ENCODE results near the gene SPTB.

DNA sequence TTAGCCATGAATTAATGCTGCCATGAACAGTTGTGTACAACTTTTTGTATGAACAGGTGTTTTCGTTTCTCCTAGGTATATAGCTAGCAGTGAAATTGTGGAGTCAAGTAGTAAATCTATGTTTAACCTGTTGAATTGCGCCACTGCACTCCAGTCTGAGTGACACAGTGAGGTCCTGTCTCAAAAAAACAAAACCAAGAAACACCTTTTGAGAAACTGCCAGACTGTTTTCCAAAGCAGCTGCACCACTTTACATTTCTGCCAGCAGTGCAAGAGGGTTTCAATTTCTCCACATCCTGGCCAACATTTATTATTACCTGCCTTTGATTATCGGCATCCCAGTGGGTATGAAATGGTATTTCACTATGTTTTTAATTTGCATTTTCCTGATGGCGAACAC lies 178.8 kb downstream of the SPTB start:
- TF ChIP-seq POLR2AphosphoS5 (IDR thresholded peaks at IDR 0.05; ENCODE audit: low read depth, low read length): no peak
- no peak for TF ChIP-seq POLR2A (IDR thresholded peaks at IDR 0.05; ENCODE audit: low read depth, low read length)
- no peak for TF ChIP-seq TAF1 (IDR thresholded peaks at IDR 0.05; ENCODE audit: low read depth, low read length)
